ENCODE measurements around the gene PAPOLG.

PAPOLG gene

DNA sequence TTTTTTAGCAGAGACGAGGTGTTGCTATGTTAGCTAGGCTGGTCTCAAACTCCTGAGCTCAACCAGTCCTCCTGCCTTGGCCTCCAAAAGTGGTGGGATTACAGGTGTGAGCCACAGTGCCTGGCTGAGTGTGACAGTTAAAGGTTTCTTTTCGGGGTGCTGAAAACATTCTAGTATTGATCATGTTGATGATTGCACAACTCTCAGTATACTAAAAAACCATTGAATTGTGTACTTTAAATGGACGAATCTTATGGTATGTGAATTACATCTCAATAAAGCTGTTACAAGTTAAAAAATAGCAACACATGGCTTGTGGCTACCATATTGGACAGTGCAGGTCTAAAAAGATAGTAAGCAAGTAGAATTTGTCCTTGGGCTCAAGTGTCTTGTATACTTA lies 22.3 kb downstream of the PAPOLG start:
- no peak overlapping the region for H2BK5ac ChIP-seq (ENCODE audit: low read length)
- no peak overlapping the region for H4K5ac ChIP-seq (ENCODE audit: low read length)
- no peak overlapping the region for H3K4me3 ChIP-seq (ENCODE audit: low read length)
- peaks cover 5% of the 10 kb centered on the region for H3K36me3 ChIP-seq (ENCODE audit: control insufficient read depth, insufficient read depth, low read length)
- H3K56ac ChIP-seq (ENCODE audit: low read length): no peak overlapping the region
- no peak overlapping the region for H3K9ac ChIP-seq (ENCODE audit: low read length)
- H3K27ac ChIP-seq (ENCODE audit: low read depth, low read length): no peak overlapping the region
- no peak overlapping the region for H3K18ac ChIP-seq (ENCODE audit: low read length)
- no CpG with 5 or more reads among the region's 3 CpGs for WGBS (ENCODE audit: extremely low coverage, insufficient coverage, low lambda C conversion rate)
- H3K4me1 ChIP-seq (ENCODE audit: control insufficient read depth, low read depth, low read length): no peaks in the 10 kb centered on the region
- no peaks in the 10 kb centered on the region for H3K79me1 ChIP-seq (ENCODE audit: low read length)
- H2BK15ac ChIP-seq (replicated peaks; ENCODE audit: low read depth): no peak overlapping the region
- no peaks in the 10 kb centered on the region for H3K79me2 ChIP-seq (ENCODE audit: control insufficient read depth, insufficient read depth, low read length)
- H3K4ac ChIP-seq (ENCODE audit: low read depth, low read length): no peak overlapping the region
- H3K23ac ChIP-seq (ENCODE audit: low read length): no peak overlapping the region
- no peak overlapping the region for H4K8ac ChIP-seq (ENCODE audit: low read depth, low read length)
- no peak overlapping the region for H2BK120ac ChIP-seq (ENCODE audit: low read depth, low read length)
- no peak for DNase-seq
- no peak overlapping the region for H3K4me2 ChIP-seq (ENCODE audit: low read length)
- no peaks in the 10 kb centered on the region for H3K27me3 ChIP-seq (ENCODE audit: insufficient read depth, low read length, poor library complexity)
- no peak overlapping the region for H2AK5ac ChIP-seq (ENCODE audit: low read length)

DNA sequence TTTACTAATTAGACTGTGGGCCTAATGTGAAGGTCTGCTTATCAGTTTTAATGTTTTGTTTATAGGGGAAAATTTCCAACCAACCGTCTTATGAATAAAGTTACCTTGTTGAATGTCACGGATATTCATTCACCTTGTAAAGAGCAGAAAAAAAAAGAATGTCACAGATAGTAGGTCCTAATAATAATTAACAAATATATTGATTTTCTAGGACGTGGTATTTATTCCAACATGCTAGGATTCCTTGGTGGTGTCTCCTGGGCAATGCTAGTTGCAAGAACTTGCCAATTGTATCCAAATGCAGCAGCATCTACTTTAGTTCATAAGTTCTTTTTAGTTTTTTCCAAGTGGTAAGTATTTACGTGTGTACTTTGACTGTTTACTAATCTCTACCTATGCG lies 23.4 kb downstream of the PAPOLG start:
- Histone ChIP-seq H3K4me2 (ENCODE audit: low read length) (no peak overlapping the region), H2BK5ac (ENCODE audit: low read length) (no peak overlapping the region), H3K9ac (ENCODE audit: low read length) (no peak overlapping the region), H3K4me1 (ENCODE audit: control insufficient read depth, low read depth, low read length) (no peaks in the 10 kb centered on the region), H2BK15ac (replicated peaks; ENCODE audit: low read depth) (no peak overlapping the region), H3K4me3 (ENCODE audit: low read length) (no peak overlapping the region), H3K79me2 (ENCODE audit: control insufficient read depth, insufficient read depth, low read length) (no peaks in the 10 kb centered on the region), H3K27me3 (ENCODE audit: insufficient read depth, low read length, poor library complexity) (no peaks in the 10 kb centered on the region), H3K23ac (ENCODE audit: low read length) (no peak overlapping the region), H4K8ac (ENCODE audit: low read depth, low read length) (no peak overlapping the region), H3K79me1 (ENCODE audit: low read length) (no peaks in the 10 kb centered on the region), H2BK120ac (ENCODE audit: low read depth, low read length) (no peak overlapping the region), H3K18ac (ENCODE audit: low read length) (no peak overlapping the region), H4K5ac (ENCODE audit: low read length) (no peak overlapping the region), H3K56ac (ENCODE audit: low read length) (no peak overlapping the region), H3K36me3 (ENCODE audit: control insufficient read depth, insufficient read depth, low read length) (peaks cover 5% of the 10 kb centered on the region), H2AK5ac (ENCODE audit: low read length) (no peak overlapping the region), H3K4ac (ENCODE audit: low read depth, low read length) (no peak overlapping the region), H3K27ac (ENCODE audit: low read depth, low read length) (no peak overlapping the region)
- DNase-seq: no peak
- WGBS (ENCODE audit: extremely low coverage, insufficient coverage, low lambda C conversion rate): no CpG with 5 or more reads among the region's 5 CpGs

DNA sequence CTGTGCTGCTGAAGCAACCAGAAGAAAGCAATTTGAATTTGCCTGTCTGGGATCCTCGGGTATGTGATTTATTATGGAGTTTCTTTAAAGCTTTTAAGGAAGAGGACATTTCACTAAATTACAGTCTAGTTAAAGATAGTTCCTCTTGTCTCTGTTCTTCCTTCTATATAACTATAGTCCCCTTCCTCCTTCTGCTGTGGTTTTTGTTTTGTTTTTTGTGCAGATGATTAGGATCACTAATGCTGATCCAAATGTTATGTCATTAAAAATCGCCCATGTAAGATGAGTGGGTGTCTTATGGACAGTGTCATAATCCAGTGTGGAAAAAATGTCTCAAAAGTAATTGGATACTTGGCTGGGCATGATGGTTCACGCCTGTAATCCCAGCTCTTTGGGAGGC lies 24.7 kb downstream of the PAPOLG start:
- DNase-seq: no peak
- H2BK5ac ChIP-seq (ENCODE audit: low read length): no peak overlapping the region
- H4K8ac ChIP-seq (ENCODE audit: low read depth, low read length): no peak overlapping the region
- no peak overlapping the region for H3K18ac ChIP-seq (ENCODE audit: low read length)
- peaks cover 5% of the 10 kb centered on the region for H3K36me3 ChIP-seq (ENCODE audit: control insufficient read depth, insufficient read depth, low read length)
- H4K5ac ChIP-seq (ENCODE audit: low read length): no peak overlapping the region
- no peak overlapping the region for H2AK5ac ChIP-seq (ENCODE audit: low read length)
- H3K4me2 ChIP-seq (ENCODE audit: low read length): no peak overlapping the region
- no peak overlapping the region for H3K56ac ChIP-seq (ENCODE audit: low read length)
- H2BK15ac ChIP-seq (replicated peaks; ENCODE audit: low read depth): no peak overlapping the region
- H3K23ac ChIP-seq (ENCODE audit: low read length): no peak overlapping the region
- no peaks in the 10 kb centered on the region for H3K79me1 ChIP-seq (ENCODE audit: low read length)
- H3K79me2 ChIP-seq (ENCODE audit: control insufficient read depth, insufficient read depth, low read length): no peaks in the 10 kb centered on the region
- H2BK120ac ChIP-seq (ENCODE audit: low read depth, low read length): no peak overlapping the region
- H3K4me1 ChIP-seq (ENCODE audit: control insufficient read depth, low read depth, low read length): no peaks in the 10 kb centered on the region
- no CpG with 5 or more reads among the region's 3 CpGs for WGBS (ENCODE audit: extremely low coverage, insufficient coverage, low lambda C conversion rate)
- no peak overlapping the region for H3K4me3 ChIP-seq (ENCODE audit: low read length)
- no peak overlapping the region for H3K9ac ChIP-seq (ENCODE audit: low read length)
- H3K4ac ChIP-seq (ENCODE audit: low read depth, low read length): no peak overlapping the region
- no peak overlapping the region for H3K27ac ChIP-seq (ENCODE audit: low read depth, low read length)
- H3K27me3 ChIP-seq (ENCODE audit: insufficient read depth, low read length, poor library complexity): no peaks in the 10 kb centered on the region

DNA sequence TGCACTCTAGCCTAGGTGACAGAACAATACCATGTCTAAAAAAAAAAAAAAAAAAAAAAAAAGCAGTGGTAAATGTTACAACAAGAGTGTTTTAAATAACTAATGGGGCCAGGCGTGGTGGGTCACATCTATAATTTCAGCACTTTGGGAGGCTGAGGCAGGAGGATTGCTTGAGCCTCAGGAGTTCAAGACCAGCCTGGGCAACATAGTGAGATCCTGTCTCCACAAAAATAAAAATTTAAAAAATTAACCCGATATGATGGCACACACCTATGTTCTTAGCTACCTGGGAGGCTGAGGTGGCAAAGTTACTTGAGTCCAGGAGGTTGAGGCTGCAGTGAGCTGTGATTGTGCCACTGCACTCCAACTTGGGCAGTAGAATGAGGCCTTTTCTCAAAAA lies 37.1 kb downstream of the PAPOLG start:
- no peak overlapping the region for H3K27ac ChIP-seq (ENCODE audit: low read depth, low read length)
- H2BK120ac ChIP-seq (ENCODE audit: low read depth, low read length): no peak overlapping the region
- H4K8ac ChIP-seq (ENCODE audit: low read depth, low read length): no peak overlapping the region
- H3K4ac ChIP-seq (ENCODE audit: low read depth, low read length): no peak overlapping the region
- no peak overlapping the region for H2BK5ac ChIP-seq (ENCODE audit: low read length)
- no peak overlapping the region for H3K9ac ChIP-seq (ENCODE audit: low read length)
- H3K27me3 ChIP-seq (ENCODE audit: insufficient read depth, low read length, poor library complexity): no peaks in the 10 kb centered on the region
- H2AK5ac ChIP-seq (ENCODE audit: low read length): no peak overlapping the region
- H3K79me1 ChIP-seq (ENCODE audit: low read length): no peaks in the 10 kb centered on the region
- no peak overlapping the region for H3K4me2 ChIP-seq (ENCODE audit: low read length)
- WGBS (ENCODE audit: extremely low coverage, insufficient coverage, low lambda C conversion rate): no CpG with 5 or more reads among the region's 2 CpGs
- H3K4me3 ChIP-seq (ENCODE audit: low read length): no peak overlapping the region
- H3K79me2 ChIP-seq (ENCODE audit: control insufficient read depth, insufficient read depth, low read length): no peaks in the 10 kb centered on the region
- no peak for DNase-seq
- H2BK15ac ChIP-seq (replicated peaks; ENCODE audit: low read depth): no peak overlapping the region
- H3K23ac ChIP-seq (ENCODE audit: low read length): no peak overlapping the region
- H3K4me1 ChIP-seq (ENCODE audit: control insufficient read depth, low read depth, low read length): no peaks in the 10 kb centered on the region
- H3K36me3 ChIP-seq (ENCODE audit: control insufficient read depth, insufficient read depth, low read length): peaks cover 3% of the 10 kb centered on the region
- H3K56ac ChIP-seq (ENCODE audit: low read length): no peak overlapping the region
- H3K18ac ChIP-seq (ENCODE audit: low read length): no peak overlapping the region
- no peak overlapping the region for H4K5ac ChIP-seq (ENCODE audit: low read length)

DNA sequence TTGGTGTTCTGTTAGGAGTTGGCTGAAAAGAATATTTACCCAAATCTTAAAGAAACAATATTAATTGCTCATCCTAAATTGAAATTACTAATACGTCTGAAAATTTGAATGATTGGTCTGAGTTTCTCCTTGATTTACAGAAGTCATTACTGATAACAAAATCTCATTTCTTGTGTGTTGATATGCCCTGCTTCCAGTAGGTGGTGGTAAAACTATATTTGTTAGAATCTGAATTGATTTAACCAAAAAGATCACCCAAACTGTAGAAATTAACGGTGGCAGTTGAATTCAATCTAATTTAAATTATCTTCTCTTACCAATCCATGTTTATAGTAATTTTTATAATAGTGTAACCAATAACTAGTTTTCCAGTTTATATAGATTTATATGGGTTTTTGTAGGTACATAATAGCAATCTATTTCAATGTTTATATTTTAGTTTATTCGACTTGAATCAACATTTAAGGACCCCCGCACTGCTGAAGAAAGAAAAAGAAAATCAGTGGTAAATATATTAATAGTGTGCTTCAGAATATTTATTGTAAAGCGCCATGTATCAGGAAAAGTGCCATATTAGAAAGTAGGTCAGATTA lies 38.3 kb downstream of the PAPOLG start:
- Histone ChIP-seq H3K79me2 (ENCODE audit: control insufficient read depth, insufficient read depth, low read length) (no peaks in the 10 kb centered on the region), H3K23ac (ENCODE audit: low read length) (no peak overlapping the region), H3K36me3 (ENCODE audit: control insufficient read depth, insufficient read depth, low read length) (peaks cover 3% of the 10 kb centered on the region), H3K9ac (ENCODE audit: low read length) (no peak overlapping the region), H4K8ac (ENCODE audit: low read depth, low read length) (no peak overlapping the region), H4K5ac (ENCODE audit: low read length) (no peak overlapping the region), H3K18ac (ENCODE audit: low read length) (no peak overlapping the region), H3K27ac (ENCODE audit: low read depth, low read length) (no peak overlapping the region), H2AK5ac (ENCODE audit: low read length) (no peak overlapping the region), H2BK15ac (replicated peaks; ENCODE audit: low read depth) (no peak overlapping the region), H3K4ac (ENCODE audit: low read depth, low read length) (no peak overlapping the region), H3K4me2 (ENCODE audit: low read length) (no peak overlapping the region), H2BK120ac (ENCODE audit: low read depth, low read length) (no peak overlapping the region), H2BK5ac (ENCODE audit: low read length) (no peak overlapping the region), H3K4me3 (ENCODE audit: low read length) (no peak overlapping the region), H3K4me1 (ENCODE audit: control insufficient read depth, low read depth, low read length) (no peaks in the 10 kb centered on the region), H3K56ac (ENCODE audit: low read length) (no peak overlapping the region), H3K79me1 (ENCODE audit: low read length) (no peaks in the 10 kb centered on the region), H3K27me3 (ENCODE audit: insufficient read depth, low read length, poor library complexity) (no peaks in the 10 kb centered on the region)
- DNase-seq: peak; percentile 18
- WGBS (ENCODE audit: extremely low coverage, insufficient coverage, low lambda C conversion rate): no CpG with 5 or more reads among the region's 5 CpGs

Data from mesendoderm (in vitro differentiated cells).